IPS DF 4.7 (cell line): ENCODE results near the gene RNF224.

Source experiments
- DNase-seq: peaks from one replicate; pipeline ENCODE4 v3.0.0-alpha.2; 2013; ENCODE audit warnings: low spot score; ENCODE audit errors: extremely low read depth

Gene RNF224

GRCh38 chr9:137271696-137272076 lies 44.4 kb downstream of the RNF224 start:
- no peak for DNase-seq

- no peak for DNase-seq
These were observed 45.2 kb downstream of the RNF224 start for GRCh38 chr9:137272241-137273094.

DNA sequence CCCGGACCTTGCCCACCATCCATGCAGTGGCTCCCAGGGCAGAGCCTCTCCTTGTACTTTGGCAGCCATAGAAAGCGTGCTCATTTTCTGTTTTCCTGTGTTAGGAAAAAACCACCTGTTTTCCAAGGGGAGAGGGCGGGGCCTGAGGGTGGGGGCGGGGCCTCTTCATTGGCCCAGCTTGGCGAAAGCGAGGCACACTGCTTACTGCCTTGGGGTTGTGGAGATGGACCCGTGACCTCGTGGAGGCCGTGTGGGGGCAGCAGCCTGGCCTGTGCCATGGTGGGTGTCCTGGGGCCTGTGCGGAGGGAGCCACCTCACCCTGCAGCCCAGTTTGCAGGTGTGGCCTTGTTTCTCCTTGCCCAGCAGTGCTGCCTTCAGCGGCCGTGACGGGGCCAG lies 45.8 kb downstream of the RNF224 start:
- DNase-seq, result no peak

- DNase-seq, result no peak
These were observed 46.5 kb downstream of the RNF224 start for GRCh38 chr9:137273611-137274320.

- DNase-seq, result no peak
These were observed 47.9 kb downstream of the RNF224 start for GRCh38 chr9:137275203-137275587.

DNA sequence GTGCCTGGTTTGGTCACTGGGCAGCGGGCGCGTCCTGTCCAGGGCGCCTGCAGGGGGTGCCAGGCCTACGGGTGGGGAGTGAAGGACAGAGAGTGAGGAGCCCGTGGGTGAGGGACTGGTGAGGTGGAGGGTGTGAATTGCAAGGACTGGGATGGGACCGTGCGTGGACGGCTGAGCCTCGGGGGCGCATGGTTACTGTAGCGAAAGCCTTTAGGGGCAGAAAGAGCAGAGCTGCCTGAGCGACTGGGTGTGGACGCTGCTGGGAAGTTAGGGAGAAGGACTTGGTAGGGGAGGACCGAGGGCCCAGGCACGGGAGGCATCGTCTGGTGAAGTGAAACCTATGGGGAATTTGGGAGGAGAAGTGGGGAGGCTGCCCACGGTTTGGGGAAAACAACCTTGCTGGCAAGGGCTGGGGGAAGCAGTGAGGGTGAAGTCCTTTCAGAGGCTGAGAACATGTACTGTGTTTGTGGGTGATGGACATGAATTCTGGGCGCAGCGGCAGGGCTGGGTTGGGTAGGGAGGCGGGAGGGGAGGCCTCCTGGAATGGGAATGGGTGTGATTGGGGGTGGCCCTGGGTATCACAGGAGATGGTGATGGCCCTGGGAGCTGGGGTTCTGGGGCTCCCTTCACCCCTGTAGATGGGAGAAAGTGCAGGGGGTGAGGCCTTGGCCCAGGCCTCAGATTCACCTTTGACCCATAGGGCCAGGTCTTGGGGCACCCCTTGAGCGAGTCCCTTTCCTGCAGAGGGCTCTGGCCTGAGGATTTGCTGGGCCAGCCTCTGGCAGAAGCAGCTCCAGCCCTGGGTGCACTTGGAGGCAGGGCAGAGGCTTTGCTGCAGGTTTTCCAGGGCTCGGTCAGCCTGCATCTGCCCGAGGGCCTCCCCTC lies 48.5 kb downstream of the RNF224 start:
- DNase-seq, result no peak

DNA sequence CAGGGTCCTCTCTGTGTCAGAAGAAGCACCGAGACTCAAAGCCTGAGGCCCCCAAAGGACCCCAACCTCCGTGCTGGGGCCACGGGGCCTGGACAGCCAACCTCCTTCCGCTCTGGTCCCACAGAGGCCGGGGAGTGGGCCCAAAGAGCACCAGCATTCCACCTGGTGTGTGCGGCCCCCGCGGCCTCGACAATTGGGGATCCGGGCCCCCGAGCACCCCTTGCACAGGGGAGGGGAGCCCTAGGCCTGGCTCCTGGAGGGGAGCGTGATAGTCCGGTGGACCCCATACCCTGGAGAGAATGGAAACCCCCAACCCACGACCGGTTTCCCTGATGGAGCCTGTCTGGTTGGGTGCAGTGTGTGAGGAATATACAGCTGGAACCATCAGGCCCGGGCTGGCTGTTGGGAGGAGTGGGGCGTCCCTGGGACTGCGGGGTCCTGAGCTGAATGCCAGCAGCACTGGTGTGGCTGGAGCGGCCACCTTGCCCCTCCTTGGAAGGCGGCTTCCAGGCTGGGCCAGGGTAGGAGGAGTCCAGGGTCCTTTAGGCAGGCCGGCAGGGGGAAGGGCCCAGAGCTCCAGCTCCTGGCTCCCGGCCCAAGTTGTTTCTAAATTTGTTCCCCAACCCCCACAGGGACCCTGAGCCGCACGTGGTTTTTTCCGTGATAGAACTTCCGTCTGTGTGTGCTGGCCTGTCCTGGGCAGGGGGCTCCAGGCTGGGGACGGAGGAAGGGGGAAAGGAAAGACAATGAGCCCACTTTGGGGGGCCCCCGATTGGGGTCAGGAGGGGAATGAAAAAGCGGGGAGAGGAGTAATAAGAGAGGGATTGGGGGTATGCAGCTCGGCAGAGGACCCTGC lies 49.4 kb downstream of the RNF224 start:
- DNase-seq, result no peak

DNA sequence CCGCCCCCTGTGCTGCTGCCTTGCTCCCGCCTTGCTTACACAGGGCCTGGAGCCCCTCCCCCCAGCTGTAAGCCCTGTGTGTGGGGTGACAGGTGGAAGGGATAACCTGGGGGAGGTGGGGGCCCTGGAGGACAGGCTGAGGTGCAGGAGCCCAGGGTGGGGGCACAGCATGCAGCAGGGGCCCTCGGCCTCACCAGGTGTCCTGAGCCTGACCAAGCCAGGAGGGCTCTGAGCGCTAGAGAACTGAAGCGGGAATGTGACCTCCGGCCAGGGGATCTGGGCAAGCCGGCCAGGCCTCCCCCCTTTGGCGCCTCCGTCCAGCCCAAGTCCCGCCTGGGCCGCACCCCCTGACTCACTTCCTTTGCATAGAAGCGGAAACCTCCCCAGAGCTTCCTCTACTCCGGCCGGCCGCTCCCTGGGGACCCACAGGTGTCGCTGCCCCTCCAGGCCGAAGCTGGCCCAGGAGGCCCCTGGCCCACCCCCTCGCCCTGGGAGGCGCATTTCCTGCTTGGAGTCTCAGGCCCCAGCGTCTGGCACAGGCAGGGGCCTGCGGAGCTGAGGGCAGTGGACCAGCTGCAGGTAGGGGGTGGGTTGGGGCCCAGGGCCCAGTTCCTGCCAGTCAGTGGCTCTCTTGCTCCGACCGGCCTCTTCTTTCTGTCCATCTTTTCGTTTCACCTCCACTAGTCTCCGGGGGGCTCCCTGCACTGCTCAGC lies 50.2 kb downstream of the RNF224 start, which contains the start of gene TOR4A:
TSS of gene TOR4A (plus strand) at position 398 of the 713 bp plus-strand sequence. CDS start 964 bp downstream, outside the sequence.
- no peak for DNase-seq

DNA sequence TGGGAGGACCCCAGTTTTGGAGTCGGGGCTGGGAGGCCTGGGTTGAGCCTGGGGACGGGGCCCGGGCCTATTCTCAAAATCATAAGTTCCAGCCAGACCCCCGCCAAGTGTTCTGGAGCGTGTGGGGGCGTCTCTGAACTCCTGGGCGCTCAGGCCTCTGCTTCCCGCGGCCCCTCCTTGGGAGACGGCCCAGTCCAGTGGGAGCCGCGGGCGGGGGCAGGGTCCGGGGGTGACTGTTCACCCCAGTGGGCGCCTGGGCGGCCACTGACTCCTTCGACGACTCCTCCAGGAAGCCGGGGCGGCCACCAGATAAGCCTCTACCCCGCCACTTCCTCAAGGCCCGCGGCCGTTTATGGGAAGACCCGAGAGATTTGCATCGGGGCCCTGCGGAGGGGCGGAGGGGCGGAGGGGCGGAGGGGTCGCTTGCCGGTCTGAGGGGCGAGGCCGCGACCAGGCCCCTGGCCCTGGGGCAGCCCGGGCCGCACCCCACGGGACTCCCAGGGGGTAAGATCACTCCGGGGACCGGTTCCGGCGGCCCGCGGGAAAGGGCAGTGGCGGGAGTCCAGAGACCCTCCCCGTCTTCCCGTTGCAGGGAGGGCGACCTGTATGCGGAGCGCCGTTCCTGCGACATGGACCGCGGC lies 50.9 kb downstream of the RNF224 start:
- no peak for DNase-seq
